Measurements from ENCODE around the gene ELL.
A peak's percentile ranks its signal among the peaks of the same experiment; 100 is the strongest.
"Not testable (repeated sequence)": the region's sequence is repeated elsewhere in the genome, so short reads cannot be mapped to it uniquely, and the experiment has no call there.

The ELL gene

GRCh38 chr19:18418483-18419194 is 103.2 kb downstream of the ELL start:
- no peak for DNase-seq

- DNase-seq, result no peak
Measured at GRCh38 chr19:18418029-18418482, 103.8 kb downstream of the ELL start.

GRCh38 chr19:18417250-18418028 is 104.4 kb downstream of the ELL start:
- DNase-seq, result peak; percentile 65

- peak; percentile 81 for DNase-seq
Measured at GRCh38 chr19:18416778-18417249, 105.1 kb downstream of the ELL start.

GRCh38 chr19:18415178-18415867 is 106.5 kb downstream of the ELL start:
- DNase-seq, result no peak

GRCh38 chr19:18414504-18415177 is 107.2 kb downstream of the ELL start:
- DNase-seq, result no peak

- no peak for DNase-seq
Measured at GRCh38 chr19:18412610-18413239, 109.1 kb downstream of the ELL start.

- DNase-seq, result no peak
Measured at GRCh38 chr19:18408053-18408476, 113.8 kb downstream of the ELL start.

- no peak for DNase-seq
Measured at GRCh38 chr19:18406749-18407148, 115.1 kb downstream of the ELL start.

GRCh38 chr19:18405754-18406153 is 116.1 kb downstream of the ELL start:
- DNase-seq, result not testable (repeated sequence)

- DNase-seq, result not testable (repeated sequence)
Measured at GRCh38 chr19:18402455-18403248, 119.2 kb downstream of the ELL start.

- no peak for DNase-seq
Measured at GRCh38 chr19:18401580-18402112, 120.2 kb downstream of the ELL start.

GRCh38 chr19:18399008-18399407 is 122.9 kb downstream of the ELL start:
- no peak for DNase-seq

GRCh38 chr19:18397242-18398202 is 124.3 kb downstream of the ELL start, which contains the start of gene LRRC25:
Gene LRRC25 (minus strand): TSS chr19:18397622. CDS start chr19:18396963, 659 bp downstream.
- no peak for DNase-seq

GRCh38 chr19:18396471-18397241 is 125.2 kb downstream of the ELL start:
- no peak for DNase-seq

GRCh38 chr19:18393836-18394235 is 128.0 kb downstream of the ELL start:
- no peak for DNase-seq

- DNase-seq, result no peak
Measured at GRCh38 chr19:18392926-18393325, 128.9 kb downstream of the ELL start.

Data from activated CD4-positive, alpha-beta T cell treated with anti-CD3 and anti-CD28 coated beads, Interleukin-2, amount 50 U/mL, for 16 hours (primary cell).